Cardiac muscle cell (in vitro differentiated cells and primary cell): ENCODE measurements around the gene STX8. TPM values are rescaled to one million over a fixed set of nuclear protein-coding genes. Genes with fewer than 3 reads are reported as not detected.

Experiments used
- DNase-seq, 2 donors: peaks; one replicate each; pipeline versions ENCODE4 v3.0.0 to v3.0.0-alpha.2; 2010 to 2017; ENCODE audit warnings: low read depth in 1 of 2, low spot score in 1 of 2
- H3K27ac ChIP-seq: fragments of 200-600 bp; sonication (generic); 2 replicates; pipeline ENCODE4 v1.5.1; 2016
- H3K27me3 ChIP-seq: fragments of 200-600 bp; sonication (generic); 2 replicates; pipeline ENCODE4 v1.6.0; 2016; ENCODE audit warnings: control low read depth
- H3K36me3 ChIP-seq: fragments of 200-600 bp; sonication (generic); 2 replicates; pipeline ENCODE4 v1.5.1; 2016; ENCODE audit warnings: control low read depth
- H3K4me1 ChIP-seq: fragments of 200-600 bp; sonication (generic); 2 replicates; pipeline ENCODE4 v1.8.1; 2017; ENCODE audit warnings: low read depth, mild to moderate bottlenecking, mixed run types
- H3K4me3 ChIP-seq: fragments of 200-600 bp; sonication (generic); 2 replicates; pipeline ENCODE4 v1.5.1; 2016; ENCODE audit warnings: mild to moderate bottlenecking
- H3K9me3 ChIP-seq: fragments of 200-600 bp; sonication (generic); 2 replicates; pipeline ENCODE4 v1.5.1; 2017; ENCODE audit warnings: low read depth, mild to moderate bottlenecking, control low read depth
- polyA plus RNA-seq: library from polyadenylated mRNA; unstranded; fragments of >200 nt; fragmentation: Nextera tagmentation; extraction: Ambion mirVana; gene quantifications from 2 replicates; pipeline ENCODE4 v1.2.1, GENCODE V29; 2016
- total RNA-seq: library from RNA; depleted of rRNA; stranded (reverse); fragments of >200 nt; gene quantifications from 2 replicates; pipeline ENCODE4 v1.2.3, GENCODE V29; 2016
- TF ChIP-seq, protein P1 (sequence below): IDR thresholded peaks from 2 replicates; pipeline ENCODE4 v1.5.1; 2012; ENCODE audit warnings: low read depth, mild to moderate bottlenecking, low read length

The STX8 gene
- total and polyA plus RNA-seq, 2 experiments from 2014 or later, result 46.9 to 95.2 TPM

DNA sequence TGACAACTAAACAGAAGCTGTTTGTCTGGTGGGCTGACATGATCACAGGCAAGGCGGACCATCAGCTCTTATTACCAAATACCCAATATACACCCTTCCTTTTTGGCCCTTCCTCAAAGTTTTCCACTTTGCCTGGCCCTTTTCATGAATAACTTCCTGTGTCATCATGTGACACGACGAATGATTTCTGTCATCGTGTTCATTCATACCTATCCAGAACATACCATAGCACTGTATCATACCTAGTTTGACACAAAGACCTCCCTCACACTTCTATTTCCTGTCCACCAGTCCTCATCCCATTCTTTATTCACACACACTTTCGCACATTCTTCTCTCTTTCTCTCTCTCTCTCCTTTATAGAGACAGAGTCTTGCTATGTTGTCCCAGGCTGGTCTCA lies 131.8 kb downstream of the STX8 start:
- H3K9me3 ChIP-seq, result no peaks in the 10 kb centered on the region
- H3K27ac ChIP-seq, result no peak overlapping the region
- no peak overlapping the region for H3K4me3 ChIP-seq
- H3K36me3 ChIP-seq, result no peaks in the 10 kb centered on the region
- TF ChIP-seq, protein P1, sequence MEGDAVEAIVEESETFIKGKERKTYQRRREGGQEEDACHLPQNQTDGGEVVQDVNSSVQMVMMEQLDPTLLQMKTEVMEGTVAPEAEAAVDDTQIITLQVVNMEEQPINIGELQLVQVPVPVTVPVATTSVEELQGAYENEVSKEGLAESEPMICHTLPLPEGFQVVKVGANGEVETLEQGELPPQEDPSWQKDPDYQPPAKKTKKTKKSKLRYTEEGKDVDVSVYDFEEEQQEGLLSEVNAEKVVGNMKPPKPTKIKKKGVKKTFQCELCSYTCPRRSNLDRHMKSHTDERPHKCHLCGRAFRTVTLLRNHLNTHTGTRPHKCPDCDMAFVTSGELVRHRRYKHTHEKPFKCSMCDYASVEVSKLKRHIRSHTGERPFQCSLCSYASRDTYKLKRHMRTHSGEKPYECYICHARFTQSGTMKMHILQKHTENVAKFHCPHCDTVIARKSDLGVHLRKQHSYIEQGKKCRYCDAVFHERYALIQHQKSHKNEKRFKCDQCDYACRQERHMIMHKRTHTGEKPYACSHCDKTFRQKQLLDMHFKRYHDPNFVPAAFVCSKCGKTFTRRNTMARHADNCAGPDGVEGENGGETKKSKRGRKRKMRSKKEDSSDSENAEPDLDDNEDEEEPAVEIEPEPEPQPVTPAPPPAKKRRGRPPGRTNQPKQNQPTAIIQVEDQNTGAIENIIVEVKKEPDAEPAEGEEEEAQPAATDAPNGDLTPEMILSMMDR, result no peak
- H3K27me3 ChIP-seq, result no peaks in the 10 kb centered on the region
- H3K4me1 ChIP-seq, result no peaks in the 10 kb centered on the region
- no peak for DNase-seq

DNA sequence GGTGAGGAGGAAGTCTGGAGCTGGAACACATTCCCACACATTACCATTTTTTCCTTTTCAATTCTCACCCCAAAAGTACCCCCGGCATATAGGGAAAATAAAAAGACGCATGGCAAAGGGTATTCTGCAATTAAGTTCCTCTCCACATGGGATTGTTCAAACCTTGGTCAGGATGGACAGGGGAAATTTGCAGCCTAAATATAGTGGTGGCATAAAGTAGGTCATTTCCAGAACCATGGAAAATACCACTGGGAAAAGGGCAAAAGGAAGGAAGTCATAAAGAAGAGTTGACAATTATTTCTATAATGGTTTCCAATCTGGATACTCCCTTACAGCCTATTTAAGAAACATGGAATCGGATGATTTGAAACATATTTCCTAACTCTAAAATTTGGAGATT lies 135.8 kb downstream of the STX8 start:
- Histone ChIP-seq H3K27ac (no peak overlapping the region), H3K4me3 (no peak overlapping the region), H3K9me3 (no peaks in the 10 kb centered on the region), H3K36me3 (no peaks in the 10 kb centered on the region), H3K4me1 (no peaks in the 10 kb centered on the region), H3K27me3 (no peaks in the 10 kb centered on the region)
- DNase-seq, result no peak
- TF ChIP-seq, protein P1, result no peak

- Histone ChIP-seq H3K9me3 (no peaks in the 10 kb centered on the region), H3K4me1 (no peaks in the 10 kb centered on the region), H3K27me3 (no peaks in the 10 kb centered on the region), H3K4me3 (no peak overlapping the region), H3K27ac (no peak overlapping the region), H3K36me3 (no peaks in the 10 kb centered on the region)
- TF ChIP-seq, protein P1, result no peak
- DNase-seq, result no peak
Measured at GRCh38 chr17:9436630-9437029, 139.0 kb downstream of the STX8 start.

DNA sequence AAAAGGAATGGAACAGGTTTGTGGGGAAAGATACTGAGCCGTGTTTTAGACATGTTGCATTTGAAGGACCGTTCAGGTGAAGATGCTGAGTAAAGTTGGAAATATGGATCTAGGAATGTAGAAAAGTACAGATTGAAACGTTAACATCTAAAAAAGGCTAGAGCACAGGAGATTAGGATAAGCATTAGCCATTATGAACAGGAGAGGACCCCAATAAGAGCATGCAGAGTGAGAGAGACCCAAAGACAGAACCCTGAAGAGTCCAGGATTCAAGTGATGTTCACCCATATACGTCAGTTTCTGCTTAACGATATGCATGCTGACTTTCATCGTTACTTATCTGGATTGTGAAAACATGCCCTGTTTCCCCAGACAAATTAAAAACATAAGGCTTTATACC lies 140.5 kb downstream of the STX8 start:
- Histone ChIP-seq H3K4me1 (no peaks in the 10 kb centered on the region), H3K36me3 (no peaks in the 10 kb centered on the region), H3K27me3 (no peaks in the 10 kb centered on the region), H3K4me3 (no peak overlapping the region), H3K9me3 (no peaks in the 10 kb centered on the region), H3K27ac (no peak overlapping the region)
- DNase-seq, result no peak
- TF ChIP-seq, protein P1, result no peak

GRCh38 chr17:9434642-9435057 lies 141.0 kb downstream of the STX8 start:
- DNase-seq, result no peak
- no peak overlapping the region for H3K27ac ChIP-seq
- TF ChIP-seq, protein P1, result no peak
- no peaks in the 10 kb centered on the region for H3K36me3 ChIP-seq
- no peak overlapping the region for H3K4me3 ChIP-seq
- no peaks in the 10 kb centered on the region for H3K4me1 ChIP-seq
- no peaks in the 10 kb centered on the region for H3K27me3 ChIP-seq
- no peaks in the 10 kb centered on the region for H3K9me3 ChIP-seq

DNA sequence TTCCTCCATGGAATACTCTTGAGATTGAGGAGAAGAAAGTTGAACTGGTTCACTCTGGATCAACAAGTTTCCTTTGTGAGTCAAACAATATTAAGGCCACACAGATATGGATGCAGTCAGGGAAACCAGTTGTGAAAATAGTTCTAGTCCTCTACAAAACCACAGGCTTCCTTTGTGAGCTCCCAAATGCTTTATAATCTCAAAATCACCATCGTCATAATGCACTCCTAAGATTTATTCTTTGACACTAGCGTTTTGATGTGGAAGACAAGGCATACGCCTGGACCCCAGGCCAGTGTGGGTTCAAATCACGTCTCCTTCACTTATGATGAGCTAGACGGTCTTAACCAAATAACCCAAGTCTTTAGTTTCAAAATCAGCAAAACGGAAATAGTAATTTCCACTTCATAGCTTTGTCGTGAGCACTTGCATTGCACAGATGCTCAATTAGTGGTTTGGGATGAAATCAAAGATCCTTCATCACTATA lies 142.6 kb downstream of the STX8 start:
- H3K36me3 ChIP-seq, result no peaks in the 10 kb centered on the region
- H3K27ac ChIP-seq, result no peak overlapping the region
- no peaks in the 10 kb centered on the region for H3K9me3 ChIP-seq
- H3K4me3 ChIP-seq, result no peak overlapping the region
- no peak for DNase-seq
- no peaks in the 10 kb centered on the region for H3K4me1 ChIP-seq
- H3K27me3 ChIP-seq, result no peaks in the 10 kb centered on the region
- TF ChIP-seq, protein P1, result no peak
